AG04449 (cell line): Measurements from ENCODE around the gene POLE2.
"Not testable (repeated sequence)": the region's sequence is repeated elsewhere in the genome, so short reads cannot be mapped to it uniquely, and the experiment has no call there.

Source experiments
- CTCF ChIA-PET: fragments of 350-600 bp; formaldehyde crosslinking; extraction: SDS; loops from one replicate; lab custom pipeline; 2021; ENCODE audit warnings: antibody characterized with exemption; lab: Yijun Ruan, JAX
- POLR2A ChIA-PET: fragments of 400-600, 350-600 bp; formaldehyde crosslinking; extraction: SDS; loops from one replicate; lab custom pipeline; 2020; ENCODE audit warnings: antibody characterized with exemption, inconsistent platforms; lab: Yijun Ruan, JAX
- DNase-seq: peaks from one replicate; pipeline ENCODE4 v3.0.0-alpha.2; 2010; ENCODE audit warnings: low read depth, low spot score
- H3K4me3 ChIP-seq: 2 replicates; pipeline ENCODE4 v1.5.1; 2011; ENCODE audit warnings: low read depth, mild to moderate bottlenecking, control low read depth, low read length
- TF ChIP-seq, protein P1 (sequence below): IDR thresholded peaks from one replicate; pipeline ENCODE4 v1.5.1; 2011; ENCODE audit warnings: mild to moderate bottlenecking, moderate library complexity, low read length, control low read depth, inconsistent platforms; ENCODE audit not compliant: insufficient read depth; ENCODE audit errors: missing control alignments

POLE2 gene

GRCh38 chr14:49619730-49620129, 68.3 kb downstream of the POLE2 start:
- TF ChIP-seq, protein P1, sequence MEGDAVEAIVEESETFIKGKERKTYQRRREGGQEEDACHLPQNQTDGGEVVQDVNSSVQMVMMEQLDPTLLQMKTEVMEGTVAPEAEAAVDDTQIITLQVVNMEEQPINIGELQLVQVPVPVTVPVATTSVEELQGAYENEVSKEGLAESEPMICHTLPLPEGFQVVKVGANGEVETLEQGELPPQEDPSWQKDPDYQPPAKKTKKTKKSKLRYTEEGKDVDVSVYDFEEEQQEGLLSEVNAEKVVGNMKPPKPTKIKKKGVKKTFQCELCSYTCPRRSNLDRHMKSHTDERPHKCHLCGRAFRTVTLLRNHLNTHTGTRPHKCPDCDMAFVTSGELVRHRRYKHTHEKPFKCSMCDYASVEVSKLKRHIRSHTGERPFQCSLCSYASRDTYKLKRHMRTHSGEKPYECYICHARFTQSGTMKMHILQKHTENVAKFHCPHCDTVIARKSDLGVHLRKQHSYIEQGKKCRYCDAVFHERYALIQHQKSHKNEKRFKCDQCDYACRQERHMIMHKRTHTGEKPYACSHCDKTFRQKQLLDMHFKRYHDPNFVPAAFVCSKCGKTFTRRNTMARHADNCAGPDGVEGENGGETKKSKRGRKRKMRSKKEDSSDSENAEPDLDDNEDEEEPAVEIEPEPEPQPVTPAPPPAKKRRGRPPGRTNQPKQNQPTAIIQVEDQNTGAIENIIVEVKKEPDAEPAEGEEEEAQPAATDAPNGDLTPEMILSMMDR: no peak
- POLR2A ChIA-PET: interaction anchor here (0.7 to 2.4 kb wide), 11 partner anchors 7 to 157 kb away, joined by 3 to 23 read pairs (median 5); partner anchors contain the start of genes DNAAF2, KLHDC2, LRR1 and RPS29
- H3K4me3 ChIP-seq: peak overlapping the region; percentile 93
- DNase-seq: no peak
- CTCF ChIA-PET: interaction anchor here (1.3 to 5.1 kb wide), 3 partner anchors 8 to 33 kb away, joined by 3 to 30 read pairs (median 6); partner anchors contain the start of gene RPS29

- H3K4me3 ChIP-seq: peak overlapping the region; percentile 93
- ChIA-PET CTCF (interaction anchor here (5.1 kb wide), 1 partner anchor 33 kb away, joined by 30 read pairs; the partner anchor contains the start of gene RPS29), POLR2A (interaction anchor here (2.3 to 2.4 kb wide), 2 partner anchors 21 to 33 kb away, joined by 11 to 19 read pairs; partner anchors contain the start of genes LRR1 and RPS29)
- not testable (repeated sequence) for DNase-seq
These were observed 68.7 kb downstream of the POLE2 start for GRCh38 chr14:49619273-49619672.

- no peak for DNase-seq
- ChIA-PET POLR2A (interaction anchor here (1.0 kb wide), 1 partner anchor 15 kb away, joined by 7 read pairs; no protein-coding TSS in a partner anchor), CTCF (interaction anchor here (1.1 to 2.5 kb wide), 2 partner anchors 23 to 31 kb away, joined by 3 to 8 read pairs; partner anchors contain the start of gene RPS29)
- H3K4me3 ChIP-seq: no peak overlapping the region
- TF ChIP-seq, protein P1: no peak
These were observed 70.0 kb downstream of the POLE2 start for GRCh38 chr14:49617852-49618519.

DNA sequence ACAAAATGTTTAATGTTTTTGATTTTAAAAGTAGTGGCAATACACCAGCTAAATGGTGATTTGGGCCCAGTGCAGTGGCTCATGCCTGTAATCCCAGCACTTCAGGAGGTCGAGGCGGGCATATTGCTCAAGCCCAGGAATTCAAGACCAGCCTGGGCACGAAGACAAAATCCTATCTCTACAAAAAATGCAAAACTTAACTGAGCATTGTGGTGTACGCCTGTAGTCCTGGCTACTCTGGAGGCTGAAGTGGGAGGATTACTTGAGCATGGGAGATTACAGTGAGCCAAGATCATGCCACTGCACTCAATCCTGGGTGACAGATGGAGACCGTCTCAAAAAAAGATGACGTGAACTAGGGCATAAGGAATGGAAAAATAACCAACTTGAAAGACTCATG, 72.2 kb downstream of the POLE2 start:
- ChIA-PET CTCF (interaction anchor here (1.1 kb wide), 1 partner anchor 13 kb away, joined by 3 read pairs; no protein-coding TSS in a partner anchor), POLR2A (no interaction called here)
- no peak for DNase-seq
- TF ChIP-seq, protein P1: no peak
- no peak overlapping the region for H3K4me3 ChIP-seq

DNA sequence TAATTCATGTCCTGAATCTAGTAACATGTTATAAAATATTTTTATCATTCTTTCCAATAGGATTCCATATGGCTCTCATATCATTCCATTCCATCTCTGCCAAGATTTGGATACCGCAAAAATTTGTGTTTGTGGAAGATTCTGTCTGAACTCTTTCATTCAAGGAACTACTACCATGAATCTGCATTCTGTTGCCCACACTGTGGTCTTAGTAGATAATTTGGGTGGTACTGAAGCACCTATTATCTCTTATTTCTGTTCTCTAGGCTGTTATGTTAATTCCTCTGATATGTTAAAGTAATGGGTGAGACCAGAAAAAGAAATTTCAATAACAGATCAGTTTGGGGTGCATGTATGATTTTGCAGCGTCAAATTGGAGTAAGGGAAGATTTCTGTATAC, 73.8 kb downstream of the POLE2 start:
- POLR2A ChIA-PET: no interaction called here
- TF ChIP-seq, protein P1: no peak
- CTCF ChIA-PET: interaction anchor here (0.8 to 1.0 kb wide), 2 partner anchors 27 to 36 kb away, joined by 3 read pairs; no protein-coding TSS in a partner anchor
- DNase-seq: no peak
- no peak overlapping the region for H3K4me3 ChIP-seq

GRCh38 chr14:49612671-49613070, 75.3 kb downstream of the POLE2 start:
- ChIA-PET POLR2A (interaction anchor here (1.3 kb wide), 1 partner anchor 8 kb away, joined by 5 read pairs; the partner anchor contains the start of genes MGAT2 and RPL36AL), CTCF (interaction anchor here (1.4 to 1.7 kb wide), 2 partner anchors 8 to 26 kb away, joined by 4 to 6 read pairs; partner anchors contain the start of genes MGAT2 and RPL36AL)

More at GRCh38 chr14:49612671-49613070, 75.3 kb downstream of the POLE2 start:
- TF ChIP-seq, protein P1: no peak
- H3K4me3 ChIP-seq: no peak overlapping the region
- DNase-seq: no peak
